GM12872 (cell line): ENCODE data around the gene PDE6B.

Experiments used
- TF ChIP-seq, protein P1 (sequence below): IDR thresholded peaks from 3 replicates; pipeline ENCODE4 v1.5.1; 2011; ENCODE audit warnings: low read depth, mild to moderate bottlenecking, low read length, moderate library complexity; ENCODE audit not compliant: insufficient read depth

Gene PDE6B

DNA sequence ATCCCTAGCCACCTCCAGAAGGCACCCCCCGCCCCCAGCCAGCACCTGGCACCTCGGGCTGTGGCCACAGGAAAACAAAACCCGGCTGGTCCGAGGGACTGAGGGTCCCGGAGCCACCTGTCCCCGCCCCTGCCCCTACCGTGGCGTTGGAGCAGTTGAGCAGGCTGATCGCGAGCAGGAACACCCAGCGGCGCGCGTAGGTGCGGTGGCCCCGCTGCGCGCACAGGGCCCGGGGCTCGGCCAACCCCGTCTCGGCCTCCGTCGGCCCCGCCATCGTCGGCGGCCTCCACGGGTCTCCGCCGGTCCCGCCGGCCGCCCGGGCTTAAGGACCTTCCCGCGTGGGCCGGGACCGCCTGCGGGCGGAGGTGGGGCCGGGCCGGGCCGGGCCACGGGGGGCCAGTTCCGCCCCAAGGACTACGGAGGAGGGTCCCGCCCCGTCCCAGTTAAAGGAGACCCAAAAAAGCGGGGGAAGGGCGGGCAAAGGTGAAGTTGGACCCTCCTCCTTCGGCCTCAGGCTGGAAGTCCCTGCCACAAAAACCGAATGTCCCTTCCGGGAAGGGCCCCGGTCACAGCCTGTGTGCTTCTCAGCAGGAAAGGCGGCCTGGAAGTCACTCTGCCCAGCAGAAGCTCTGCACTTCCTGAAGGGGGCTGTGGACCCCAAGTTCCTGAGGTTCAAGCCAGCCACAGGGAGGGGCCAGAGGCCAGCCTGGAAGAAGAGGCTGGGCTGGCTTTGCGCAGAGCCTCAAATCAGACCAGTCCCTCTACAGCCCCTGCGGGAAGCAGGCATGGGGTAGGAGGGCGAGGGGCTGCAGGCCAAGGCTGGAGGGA is 63.7 kb downstream of the PDE6B start, which contains the start of gene SLC49A3:
Gene SLC49A3 (minus strand): TSS at position 298 of the 828 bp plus-strand sequence. CDS start 24 bp downstream, at position 274.
- TF ChIP-seq, protein P1, sequence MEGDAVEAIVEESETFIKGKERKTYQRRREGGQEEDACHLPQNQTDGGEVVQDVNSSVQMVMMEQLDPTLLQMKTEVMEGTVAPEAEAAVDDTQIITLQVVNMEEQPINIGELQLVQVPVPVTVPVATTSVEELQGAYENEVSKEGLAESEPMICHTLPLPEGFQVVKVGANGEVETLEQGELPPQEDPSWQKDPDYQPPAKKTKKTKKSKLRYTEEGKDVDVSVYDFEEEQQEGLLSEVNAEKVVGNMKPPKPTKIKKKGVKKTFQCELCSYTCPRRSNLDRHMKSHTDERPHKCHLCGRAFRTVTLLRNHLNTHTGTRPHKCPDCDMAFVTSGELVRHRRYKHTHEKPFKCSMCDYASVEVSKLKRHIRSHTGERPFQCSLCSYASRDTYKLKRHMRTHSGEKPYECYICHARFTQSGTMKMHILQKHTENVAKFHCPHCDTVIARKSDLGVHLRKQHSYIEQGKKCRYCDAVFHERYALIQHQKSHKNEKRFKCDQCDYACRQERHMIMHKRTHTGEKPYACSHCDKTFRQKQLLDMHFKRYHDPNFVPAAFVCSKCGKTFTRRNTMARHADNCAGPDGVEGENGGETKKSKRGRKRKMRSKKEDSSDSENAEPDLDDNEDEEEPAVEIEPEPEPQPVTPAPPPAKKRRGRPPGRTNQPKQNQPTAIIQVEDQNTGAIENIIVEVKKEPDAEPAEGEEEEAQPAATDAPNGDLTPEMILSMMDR = no peak

DNA sequence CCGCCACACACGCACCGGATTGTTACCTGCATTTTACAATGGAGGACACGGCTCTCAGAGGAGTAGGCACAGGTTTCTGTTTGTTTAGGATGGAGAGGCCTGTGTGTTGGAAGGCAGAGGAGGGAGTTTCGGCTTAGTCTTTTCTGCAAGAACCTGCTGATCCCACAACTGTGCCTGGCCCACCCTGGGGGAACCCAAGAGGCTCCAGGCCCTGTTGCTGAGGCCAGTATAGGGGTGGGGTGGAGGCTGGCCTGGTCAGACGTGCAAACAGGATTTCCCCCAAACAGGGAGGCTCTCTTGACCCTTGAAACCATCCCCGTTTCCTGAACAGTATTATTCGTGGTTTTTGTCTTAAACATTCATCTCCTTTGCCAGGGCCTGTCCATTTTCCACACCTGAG is 64.3 kb downstream of the PDE6B start:
- TF ChIP-seq, protein P1 = no peak

DNA sequence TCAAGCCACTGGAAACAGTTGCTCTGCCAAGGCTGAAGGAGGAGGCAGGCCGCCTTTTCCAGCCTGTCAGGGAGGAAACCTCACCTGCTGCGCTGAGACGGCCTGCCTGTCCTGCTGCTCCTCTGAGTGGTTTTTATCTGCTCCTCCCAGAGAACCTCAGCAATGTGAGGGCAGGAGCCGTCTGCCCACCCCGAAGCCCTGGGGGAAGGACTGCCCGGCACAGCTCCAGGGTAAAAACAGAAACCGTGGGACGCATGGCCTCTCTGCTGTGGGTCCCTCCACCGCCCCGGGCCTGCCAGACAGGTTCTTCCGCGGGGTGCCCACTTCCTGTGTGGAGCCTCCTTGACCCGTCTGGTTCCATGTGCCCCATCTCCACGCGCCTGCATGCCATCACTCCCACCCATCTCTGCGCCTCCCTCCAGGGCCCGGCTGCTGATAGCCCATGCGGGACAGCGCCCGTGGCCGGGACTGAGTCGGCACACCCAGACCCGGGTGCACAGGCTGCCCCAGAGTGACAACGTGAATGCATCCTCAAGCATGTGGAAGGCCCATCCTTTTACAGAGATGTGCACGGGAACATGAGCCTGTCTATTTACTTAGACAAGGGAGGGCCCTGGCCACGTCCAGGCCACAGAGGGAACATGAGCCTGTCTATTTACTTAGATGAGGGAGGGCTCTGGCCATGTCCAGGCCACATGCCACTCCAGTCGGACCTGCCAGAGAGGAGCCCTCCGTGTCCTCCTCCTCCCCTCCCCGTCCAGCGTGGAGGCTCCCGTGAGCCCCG is 67.6 kb downstream of the PDE6B start:
- TF ChIP-seq, protein P1 = no peak

DNA sequence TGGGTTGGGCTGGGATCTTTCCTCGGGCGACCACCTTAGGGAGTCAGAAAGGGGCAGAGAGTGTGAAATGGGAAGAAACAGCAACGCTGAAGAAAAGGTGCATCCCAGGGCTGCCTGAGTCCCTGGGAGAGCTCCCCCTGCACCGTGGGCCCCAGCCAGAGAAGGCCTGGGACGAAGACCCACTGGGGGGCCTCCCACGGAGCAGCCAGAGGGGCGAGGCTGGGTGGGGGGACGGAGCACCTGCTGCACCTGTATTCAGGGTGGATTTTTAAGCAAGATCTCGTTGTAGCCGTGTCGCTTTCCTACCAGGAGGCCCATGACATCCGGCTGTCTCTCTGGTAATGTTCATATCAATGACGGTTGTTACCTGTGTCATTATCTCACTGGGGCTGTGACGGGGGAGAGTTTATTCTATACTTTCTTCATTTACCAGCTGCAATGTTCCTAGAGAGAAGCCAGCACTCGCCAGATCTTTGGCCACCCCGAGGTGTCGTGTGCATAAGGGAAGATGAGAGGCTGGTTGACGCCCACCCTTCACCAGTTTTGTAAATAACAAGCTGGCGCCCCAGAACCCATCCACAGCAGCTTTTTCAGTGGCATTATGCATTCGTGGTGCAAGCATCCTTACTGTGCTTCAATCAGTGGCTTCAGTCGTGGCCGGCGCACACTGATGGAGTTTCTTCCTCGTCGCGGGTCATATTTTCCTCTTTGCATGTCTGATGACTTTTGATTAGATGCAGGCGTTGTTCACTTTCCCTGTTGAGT is 74.6 kb downstream of the PDE6B start:
- TF ChIP-seq, protein P1 = no peak

DNA sequence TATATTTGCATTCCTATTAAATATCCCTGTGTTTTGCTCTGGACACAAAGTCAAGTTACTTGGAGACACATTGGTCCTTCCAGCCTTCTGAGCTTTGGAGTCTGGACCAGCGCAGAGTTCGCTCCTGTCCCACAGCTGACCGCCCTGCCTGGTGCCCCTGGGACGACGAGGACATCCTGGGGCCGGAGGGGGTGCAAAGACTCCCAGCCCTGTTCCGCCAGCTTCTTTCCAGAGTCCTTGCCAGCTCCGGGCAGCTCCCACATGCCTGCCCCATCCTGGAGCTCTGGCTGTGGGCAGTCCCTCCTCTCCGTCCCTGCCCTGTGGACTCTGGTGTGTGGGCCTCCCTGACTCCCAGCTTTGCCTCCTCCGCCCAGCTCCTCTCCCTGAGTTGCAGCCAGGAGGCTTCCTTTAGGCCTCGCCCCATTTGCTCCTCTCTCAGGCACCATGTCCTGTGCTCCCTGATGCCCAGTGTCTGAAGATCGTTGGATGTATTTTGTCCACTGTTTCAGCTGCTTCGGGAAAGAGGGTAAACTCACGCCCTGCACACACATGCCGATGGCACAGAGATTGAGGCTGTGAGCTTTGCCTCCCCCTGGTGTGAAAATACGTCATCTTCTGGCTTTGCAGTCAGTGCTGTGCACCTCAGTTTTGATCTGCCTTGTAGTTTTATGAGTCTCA is 75.4 kb downstream of the PDE6B start:
- TF ChIP-seq, protein P1 = no peak

DNA sequence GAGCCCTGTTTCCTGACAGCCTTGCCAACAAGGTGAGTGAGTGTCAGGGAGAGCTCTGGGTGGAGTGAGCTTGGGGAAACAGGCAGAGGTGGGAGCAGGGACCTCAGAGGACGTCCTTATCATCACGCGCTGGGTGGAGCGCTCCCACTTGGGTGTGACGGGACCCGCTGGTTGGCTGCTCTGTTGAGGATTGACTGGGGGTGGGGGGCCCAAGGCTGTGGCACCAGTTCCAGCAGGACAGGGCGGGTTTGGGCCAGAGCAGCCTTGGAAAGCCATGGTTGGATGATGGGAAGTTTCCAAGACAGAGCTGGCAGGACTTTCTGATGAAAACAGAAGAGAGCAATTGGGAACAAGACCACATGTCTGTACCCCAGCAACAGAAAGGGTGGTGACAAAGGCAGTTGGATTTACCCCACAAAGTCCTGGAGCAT is 77.3 kb downstream of the PDE6B start:
- TF ChIP-seq, protein P1 = no peak
